Progenitor cell of endocrine pancreas (in vitro differentiated cells): Measurements from ENCODE around the gene RPTOR. TPM values are rescaled to one million over a fixed set of nuclear protein-coding genes. Genes with fewer than 3 reads are reported as not detected.
A peak's percentile ranks its signal among the peaks of the same experiment; 100 is the strongest.

Experiments used
- DNase-seq: peaks from one replicate; pipeline ENCODE4 v3.0.0; 2021; ENCODE audit warnings: low spot score; ENCODE audit not compliant: unreplicated experiment
- H3K27ac Mint-ChIP-seq: 2 replicates; pipeline ENCODE4 v1.8.0; 2021; ENCODE audit warnings: mild to moderate bottlenecking, moderate library complexity, mixed read lengths
- H3K27me3 Mint-ChIP-seq: 2 replicates; pipeline ENCODE4 v1.8.0; 2021; ENCODE audit warnings: mixed read lengths
- H3K36me3 Mint-ChIP-seq: 2 replicates; pipeline ENCODE4 v1.8.0; 2022; ENCODE audit warnings: mixed read lengths; ENCODE audit not compliant: insufficient read depth
- H3K4me1 Mint-ChIP-seq: 2 replicates; pipeline ENCODE4 v1.8.0; 2021; ENCODE audit warnings: low read depth, mixed read lengths
- H3K4me3 Mint-ChIP-seq: 2 replicates; pipeline ENCODE4 v1.8.0; 2021; ENCODE audit warnings: low read depth, mild to moderate bottlenecking, moderate library complexity, mixed read lengths
- H3K9me3 Mint-ChIP-seq: 2 replicates; pipeline ENCODE4 v1.8.0; 2021; ENCODE audit warnings: low read depth, mixed read lengths
- CTCF ChIP-seq: fragments of 200-600 bp; sonication (generic); IDR thresholded peaks from one replicate; pipeline ENCODE4 v1.5.0; 2021; ENCODE audit warnings: antibody characterized with exemption, mild to moderate bottlenecking; ENCODE audit not compliant: unreplicated experiment
- total RNA-seq: library from RNA; stranded (reverse); gene quantifications from 2 replicates; pipeline ENCODE4 v1.2.1, GENCODE V29; 2021

RPTOR gene
- total RNA-seq, 1 donor from 2014 or later = 40.0 TPM

- no peak overlapping the region for H3K4me3 Mint-ChIP-seq
- no peak for DNase-seq
- H3K27me3 Mint-ChIP-seq = no peaks in the 10 kb centered on the region
These were observed 98.9 kb downstream of the RPTOR start for GRCh38 chr17:80643326-80644099.

DNA sequence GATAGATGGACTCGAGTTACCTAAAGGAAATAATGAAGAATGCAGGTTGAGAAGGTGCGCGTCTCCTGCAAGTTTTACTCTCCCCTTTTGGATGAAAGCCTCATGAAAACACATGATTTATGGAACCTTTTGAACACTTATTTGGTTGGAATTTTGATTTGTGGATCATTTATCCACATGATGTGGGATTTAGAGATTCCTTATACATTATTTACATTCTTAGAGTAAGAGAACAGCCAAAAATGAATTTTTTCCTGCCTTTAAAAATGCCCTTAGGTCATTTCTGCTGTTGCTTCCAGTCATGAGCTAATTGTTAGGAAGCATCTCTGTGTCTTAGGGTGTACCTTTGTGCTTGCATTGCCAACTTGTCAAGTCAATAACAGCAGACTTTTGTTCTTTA, 99.9 kb downstream of the RPTOR start:
- H3K9me3 Mint-ChIP-seq = no peaks in the 10 kb centered on the region
- TF ChIP-seq CTCF = no peak
- no peak for DNase-seq
- no peaks in the 10 kb centered on the region for H3K4me1 Mint-ChIP-seq
- H3K4me3 Mint-ChIP-seq = no peak overlapping the region
- H3K36me3 Mint-ChIP-seq = peaks cover 11% of the 10 kb centered on the region
- H3K27me3 Mint-ChIP-seq = no peaks in the 10 kb centered on the region
- H3K27ac Mint-ChIP-seq = no peak overlapping the region

More at GRCh38 chr17:80643326-80644099, 98.9 kb downstream of the RPTOR start:
- H3K9me3 Mint-ChIP-seq = no peaks in the 10 kb centered on the region
- H3K36me3 Mint-ChIP-seq = peaks cover 11% of the 10 kb centered on the region
- no peak overlapping the region for H3K27ac Mint-ChIP-seq
- no peaks in the 10 kb centered on the region for H3K4me1 Mint-ChIP-seq
- TF ChIP-seq CTCF = no peak

DNA sequence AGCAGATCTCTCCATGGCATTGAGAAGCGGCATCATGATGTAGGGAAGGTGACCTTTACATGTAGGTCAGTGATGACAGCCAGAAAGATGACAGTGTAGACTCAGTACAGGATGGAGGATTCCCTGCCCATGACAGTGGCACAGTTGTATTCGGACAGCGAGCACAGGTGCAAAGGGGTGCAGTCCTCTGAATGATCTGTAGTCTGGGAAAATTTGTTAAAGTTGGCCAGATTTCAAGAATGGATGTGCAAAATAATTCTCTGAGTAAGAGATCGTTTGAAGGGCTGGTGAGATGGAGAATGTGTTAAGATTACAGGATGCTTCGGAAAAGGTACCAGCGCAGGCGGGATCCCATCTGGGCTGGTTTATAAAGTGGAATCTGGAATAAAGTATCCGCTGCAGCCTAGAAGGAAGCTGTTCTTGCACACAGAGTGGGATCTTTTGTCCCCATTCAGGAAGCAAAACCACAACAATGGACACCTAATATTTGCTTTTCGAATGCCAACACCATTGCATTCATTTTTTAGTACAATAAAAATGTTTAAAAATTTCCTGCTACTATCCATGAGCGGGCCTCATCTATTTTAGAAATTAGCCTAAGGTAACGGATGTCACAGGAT, 101.2 kb downstream of the RPTOR start:
- no peak for DNase-seq
- Mint-ChIP-seq H3K9me3 (no peaks in the 10 kb centered on the region), H3K27me3 (no peaks in the 10 kb centered on the region), H3K4me1 (no peaks in the 10 kb centered on the region), H3K27ac (peak overlapping the region; percentile 21), H3K36me3 (peaks cover 10% of the 10 kb centered on the region), H3K4me3 (no peak overlapping the region)
- no peak for TF ChIP-seq CTCF

GRCh38 chr17:80646328-80646727, 101.7 kb downstream of the RPTOR start:
- Mint-ChIP-seq H3K27ac (no peak overlapping the region), H3K4me3 (no peak overlapping the region), H3K27me3 (no peaks in the 10 kb centered on the region), H3K36me3 (peaks cover 10% of the 10 kb centered on the region), H3K4me1 (no peaks in the 10 kb centered on the region), H3K9me3 (no peaks in the 10 kb centered on the region)
- no peak for TF ChIP-seq CTCF
- no peak for DNase-seq

DNA sequence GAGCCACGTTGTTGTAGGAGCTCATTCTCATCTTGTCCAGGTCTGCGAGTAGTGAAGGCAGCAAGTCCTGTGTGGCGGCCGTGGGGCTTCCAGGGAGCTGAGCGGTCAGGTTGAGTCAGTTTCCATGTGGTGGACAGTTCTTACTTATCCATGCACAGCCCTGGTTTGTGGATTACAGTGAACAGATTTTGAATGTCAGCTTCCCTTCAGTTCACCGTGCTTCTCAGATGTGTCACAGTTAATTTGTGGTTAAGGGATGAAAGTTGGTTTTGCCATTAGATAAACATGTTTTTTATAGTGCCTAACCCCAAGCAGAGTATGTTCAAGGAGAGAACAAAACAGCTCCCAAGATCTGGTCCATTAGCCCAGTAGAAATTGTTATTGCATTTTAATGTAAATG, 103.1 kb downstream of the RPTOR start:
- H3K36me3 Mint-ChIP-seq = peaks cover 10% of the 10 kb centered on the region
- H3K4me1 Mint-ChIP-seq = no peaks in the 10 kb centered on the region
- H3K4me3 Mint-ChIP-seq = no peak overlapping the region
- no peak for DNase-seq
- no peaks in the 10 kb centered on the region for H3K9me3 Mint-ChIP-seq
- H3K27me3 Mint-ChIP-seq = no peaks in the 10 kb centered on the region
- no peak for TF ChIP-seq CTCF
- no peak overlapping the region for H3K27ac Mint-ChIP-seq
